Stimulated activated CD4-positive, alpha-beta T cell treated with anti-CD3 and anti-CD28 coated beads, Interleukin-12 subunit alpha, Interleukin-12 subunit beta, amount 100 ng/mL, for 4 hours (primary cell): ENCODE measurements around the gene FAM114A2.
A peak's percentile ranks its signal among the peaks of the same experiment; 100 is the strongest.
"Not testable (repeated sequence)": the region's sequence is repeated elsewhere in the genome, so short reads cannot be mapped to it uniquely, and the experiment has no call there.

Source experiments
- DNase-seq: peaks from one replicate; pipeline ENCODE4 v3.0.0-alpha.2; 2020

The FAM114A2 gene

GRCh38 chr5:154046486-154046885 lies 7.8 kb upstream of the FAM114A2 start:
- no peak for DNase-seq

GRCh38 chr5:154044581-154044980 lies 5.9 kb upstream of the FAM114A2 start:
- DNase-seq, result no peak

- no peak for DNase-seq
Measured at GRCh38 chr5:154044099-154044498, 5.4 kb upstream of the FAM114A2 start.

- DNase-seq, result no peak
Measured at GRCh38 chr5:154042766-154043165, 4.1 kb upstream of the FAM114A2 start.

- DNase-seq, result no peak
Measured at GRCh38 chr5:154039458-154039829, 734 bp upstream of the FAM114A2 start.

GRCh38 chr5:154038261-154038706 lies 426 bp downstream of the FAM114A2 start:
- DNase-seq, result peak; percentile 13

GRCh38 chr5:154034944-154035343 lies 3.8 kb downstream of the FAM114A2 start:
- DNase-seq, result no peak

- DNase-seq, result no peak
Measured at GRCh38 chr5:154031937-154032489, 6.7 kb downstream of the FAM114A2 start.

- DNase-seq, result no peak
Measured at GRCh38 chr5:154025951-154026350, 12.8 kb downstream of the FAM114A2 start.

GRCh38 chr5:154018919-154019318 lies 19.8 kb downstream of the FAM114A2 start:
- not testable (repeated sequence) for DNase-seq

- DNase-seq, result no peak
Measured at GRCh38 chr5:154015071-154015693, 23.5 kb downstream of the FAM114A2 start.

GRCh38 chr5:154010660-154011059 lies 28.1 kb downstream of the FAM114A2 start:
- no peak for DNase-seq

- no peak for DNase-seq
Measured at GRCh38 chr5:154005648-154006047, 33.1 kb downstream of the FAM114A2 start.

GRCh38 chr5:154002511-154003020 lies 36.1 kb downstream of the FAM114A2 start:
- DNase-seq, result no peak

- no peak for DNase-seq
Measured at GRCh38 chr5:154002093-154002492, 36.6 kb downstream of the FAM114A2 start.

GRCh38 chr5:154000703-154001102 lies 38.0 kb downstream of the FAM114A2 start:
- DNase-seq, result no peak

GRCh38 chr5:153999995-154000394 lies 38.7 kb downstream of the FAM114A2 start:
- no peak for DNase-seq

GRCh38 chr5:153998768-153999167 lies 39.9 kb downstream of the FAM114A2 start:
- DNase-seq, result no peak

GRCh38 chr5:153998010-153998409 lies 40.7 kb downstream of the FAM114A2 start:
- no peak for DNase-seq

GRCh38 chr5:153991168-153991567 lies 47.5 kb downstream of the FAM114A2 start:
- no peak for DNase-seq

GRCh38 chr5:153988510-153988909 lies 50.2 kb downstream of the FAM114A2 start:
- DNase-seq, result no peak

GRCh38 chr5:153987301-153987700 lies 51.4 kb downstream of the FAM114A2 start:
- DNase-seq, result no peak

GRCh38 chr5:153985498-153985897 lies 53.2 kb downstream of the FAM114A2 start:
- no peak for DNase-seq

GRCh38 chr5:153983885-153984284 lies 54.8 kb downstream of the FAM114A2 start:
- no peak for DNase-seq
